ENCODE measurements around the gene MRPS5.
"Not testable (repeated sequence)": the region's sequence is repeated elsewhere in the genome, so short reads cannot be mapped to it uniquely, and the experiment has no call there.

Gene MRPS5

GRCh38 chr2:95046371-95047112 is 75.1 kb downstream of the MRPS5 start:
- DNase-seq (ENCODE audit: low read depth): no peak

- no peak for DNase-seq (ENCODE audit: low read depth)
These were observed 77.0 kb downstream of the MRPS5 start for GRCh38 chr2:95044601-95045000.

GRCh38 chr2:95043300-95044093 is 78.1 kb downstream of the MRPS5 start:
- peak; percentile 73 for DNase-seq (ENCODE audit: low read depth)

GRCh38 chr2:95042472-95043271 is 78.9 kb downstream of the MRPS5 start:
- no peak for DNase-seq (ENCODE audit: low read depth)

GRCh38 chr2:95041824-95042442 is 79.7 kb downstream of the MRPS5 start:
- no peak for DNase-seq (ENCODE audit: low read depth)

GRCh38 chr2:95041060-95041823 is 80.4 kb downstream of the MRPS5 start:
- no peak for DNase-seq (ENCODE audit: low read depth)

- no peak for DNase-seq (ENCODE audit: low read depth)
These were observed 81.2 kb downstream of the MRPS5 start for GRCh38 chr2:95040426-95040825.

- no peak for DNase-seq (ENCODE audit: low read depth)
These were observed 81.6 kb downstream of the MRPS5 start for GRCh38 chr2:95039978-95040377.

- DNase-seq (ENCODE audit: low read depth): no peak
These were observed 82.2 kb downstream of the MRPS5 start for GRCh38 chr2:95039363-95039762.

- no peak for DNase-seq (ENCODE audit: low read depth)
These were observed 82.8 kb downstream of the MRPS5 start for GRCh38 chr2:95038635-95039298.

GRCh38 chr2:95037841-95038585 is 83.6 kb downstream of the MRPS5 start:
- not testable (repeated sequence) for DNase-seq (ENCODE audit: low read depth)

- DNase-seq (ENCODE audit: low read depth): no peak
These were observed 84.2 kb downstream of the MRPS5 start for GRCh38 chr2:95037384-95037839.

- no peak for DNase-seq (ENCODE audit: low read depth)
These were observed 84.8 kb downstream of the MRPS5 start for GRCh38 chr2:95036596-95037383.

Data from GM04504 (cell line).